Liver (tissue), 9 donors: ENCODE results near the gene NRAS. TPM values are rescaled to one million over a fixed set of nuclear protein-coding genes. Genes with fewer than 3 reads are reported as not detected.

Source experiments
- DNase-seq: peaks from one replicate; pipeline ENCODE4 v3.0.0-alpha.2; 2017; ENCODE audit warnings: low spot score
- H3K27ac ChIP-seq, 2 donors: one replicate each; pipeline ENCODE4 v1.7.0; 2013; ENCODE audit warnings: inconsistent platforms in 2 of 2, low read length in 2 of 2, control low read depth in 1 of 2, low read depth in 1 of 2, mild to moderate bottlenecking in 1 of 2
- H3K27me3 ChIP-seq, 4 donors: one replicate each; pipeline versions ENCODE4 v1.6.1 to v1.7.0; 2013; ENCODE audit warnings: low read length in 3 of 4, inconsistent platforms in 1 of 4, mild to moderate bottlenecking in 1 of 4, moderate library complexity in 1 of 4; ENCODE audit not compliant: control insufficient read depth in 4 of 4, insufficient read depth in 4 of 4
- H3K36me3 ChIP-seq, 4 donors: one replicate each; pipeline versions ENCODE4 v1.6.1 to v1.7.0; 2013; ENCODE audit warnings: low read length in 3 of 4, mild to moderate bottlenecking in 3 of 4, low read depth in 1 of 4, moderate library complexity in 1 of 4; ENCODE audit not compliant: control insufficient read depth in 4 of 4, insufficient read depth in 3 of 4
- H3K4me1 ChIP-seq, 4 donors: one replicate each; pipeline versions ENCODE4 v1.6.1 to v1.7.0; 2013; ENCODE audit warnings: low read length in 3 of 4, mild to moderate bottlenecking in 3 of 4, moderate library complexity in 1 of 4; ENCODE audit not compliant: control insufficient read depth in 4 of 4, insufficient read depth in 4 of 4
- H3K4me3 ChIP-seq, 3 donors: one replicate each; pipeline versions ENCODE4 v1.6.1 to v1.7.0; 2013; ENCODE audit warnings: low read length in 3 of 3, control low read depth in 1 of 3, low read depth in 1 of 3, mild to moderate bottlenecking in 1 of 3
- H3K9ac ChIP-seq, 2 donors: one replicate each; pipeline ENCODE4 v1.7.0; 2013; ENCODE audit warnings: low read length in 2 of 2, mild to moderate bottlenecking in 2 of 2, moderate library complexity in 2 of 2, control low read depth in 1 of 2, low read depth in 1 of 2
- H3K9me3 ChIP-seq, 4 donors: one replicate each; pipeline versions ENCODE4 v1.6.1 to v1.7.0; 2013; ENCODE audit warnings: low read length in 3 of 4; ENCODE audit not compliant: control insufficient read depth in 4 of 4
- ATF3 ChIP-seq: IDR thresholded peaks from 2 replicates; pipeline ENCODE4 v1.6.1; 2016; ENCODE audit warnings: antibody characterized with exemption
- CTCF ChIP-seq: fragments of 150-350 bp; IDR thresholded peaks from 2 replicates; pipeline ENCODE4 v1.5.1; 2017; ENCODE audit warnings: improper control_type of control experiment, low read depth, low read length; ENCODE audit not compliant: missing input control
- EGR1 ChIP-seq, 2 donors: IDR thresholded peaks; 2 replicates each; pipeline ENCODE4 v1.6.1; 2016 to 2018; ENCODE audit warnings: antibody characterized with exemption in 2 of 2, low read depth in 2 of 2
- FOXA1 ChIP-seq: IDR thresholded peaks from 2 replicates; pipeline ENCODE4 v1.6.1; 2016; ENCODE audit warnings: antibody characterized with exemption
- FOXA2 ChIP-seq: IDR thresholded peaks from 2 replicates; pipeline ENCODE4 v1.6.1; 2016; ENCODE audit warnings: antibody characterized with exemption
- GABPA ChIP-seq, 2 donors: IDR thresholded peaks in 1 of 2; conservative IDR thresholded peaks in 1 of 2; 2 replicates each; pipeline ENCODE4 v1.6.1; 2016; ENCODE audit warnings: antibody characterized with exemption in 2 of 2, mild to moderate bottlenecking in 1 of 2, moderate library complexity in 1 of 2
- HNF4A ChIP-seq, 2 donors: conservative IDR thresholded peaks; 2 replicates each; pipeline ENCODE4 v1.6.1; 2016; ENCODE audit warnings: antibody characterized with exemption in 2 of 2, mild to moderate bottlenecking in 2 of 2
- HNF4G ChIP-seq: IDR thresholded peaks from 2 replicates; pipeline ENCODE4 v1.6.1; 2016; ENCODE audit warnings: antibody characterized with exemption
- JUND ChIP-seq, 2 donors: IDR thresholded peaks; 2 replicates each; pipeline ENCODE4 v1.6.1; 2016; ENCODE audit warnings: antibody characterized with exemption in 2 of 2
- MAX ChIP-seq: IDR thresholded peaks from 2 replicates; pipeline ENCODE4 v1.6.1; 2016; ENCODE audit warnings: antibody characterized with exemption
- NR2F2 ChIP-seq: IDR thresholded peaks from 2 replicates; pipeline ENCODE4 v1.6.1; 2016; ENCODE audit warnings: antibody characterized with exemption
- RAD21 ChIP-seq, 2 donors: IDR thresholded peaks; 2 replicates each; pipeline ENCODE4 v1.6.1; 2016; ENCODE audit warnings: antibody characterized with exemption in 2 of 2, mild to moderate bottlenecking in 2 of 2
- REST ChIP-seq: IDR thresholded peaks from 2 replicates; pipeline ENCODE4 v1.6.1; 2016; ENCODE audit warnings: antibody characterized with exemption, mild to moderate bottlenecking
- RXRA ChIP-seq, 2 donors: IDR thresholded peaks; 2 replicates each; pipeline ENCODE4 v1.6.1; 2017 to 2018; ENCODE audit warnings: antibody characterized with exemption in 2 of 2, mild to moderate bottlenecking in 1 of 2
- SP1 ChIP-seq: IDR thresholded peaks from 2 replicates; pipeline ENCODE4 v1.6.1; 2018; ENCODE audit warnings: antibody characterized with exemption, mild to moderate bottlenecking
- TAF1 ChIP-seq: conservative IDR thresholded peaks from 2 replicates; pipeline ENCODE4 v1.6.1; 2016; ENCODE audit warnings: antibody characterized with exemption, mild to moderate bottlenecking
- YY1 ChIP-seq: IDR thresholded peaks from 2 replicates; pipeline ENCODE4 v1.6.1; 2016; ENCODE audit warnings: antibody characterized with exemption, mild to moderate bottlenecking
- ZBTB33 ChIP-seq: IDR thresholded peaks from 2 replicates; pipeline ENCODE4 v1.6.1; 2016; ENCODE audit warnings: antibody characterized with exemption
- WGBS: extraction: QIAGEN DNeasy Blood & Tissue Kit; methylation state at CpG from one replicate; pipeline ENCODE4 v1.1.7; 2013; 5-methylcytosine and 5-hydroxymethylcytosine counted together
- polyA plus RNA-seq, 2 donors: library from polyadenylated mRNA; stranded (reverse) in 1 of 2; unstranded in 1 of 2; fragments of 200-250 nt in 1 of 2; fragments of >200 nt in 1 of 2; fragmentation: Nextera tagmentation in 1 of 2; extraction: Ambion mirVana in 1 of 2; gene quantifications; one replicate each; pipeline versions ENCODE4 v1.2.1 to v1.2.3, GENCODE V29; 2013 to 2015
- total RNA-seq, 2 donors: library from RNA; depleted of rRNA; stranded (reverse); fragments of >200 nt; gene quantifications; one replicate each; pipeline ENCODE4 v1.2.3, GENCODE V29; 2014
- donor health status: healthy.
- donor health status: healthy.
- donor health status: healthy.
- donor health status: healthy.
- donor health status: healthy.

Gene NRAS
- total and polyA plus RNA-seq, 4 donors: 6.7 to 36.0 (median 13.4) TPM

- no peaks in the 10 kb centered on the region for H3K9me3 ChIP-seq
- TF ChIP-seq HNF4G (no peak), RAD21 (IDR thresholded peaks at IDR 0.05) (no peak), SP1 (no peak), FOXA1 (no peak), GABPA (IDR thresholded peaks at IDR 0.05 in 1 of 2, conservative IDR thresholded peaks at IDR 0.05 in 1 of 2) (no peak), EGR1 (IDR thresholded peaks at IDR 0.05; ENCODE audit: low read depth in 2 of 2) (no peak), CTCF (no peak), HNF4A (conservative IDR thresholded peaks at IDR 0.05) (no peak), JUND (IDR thresholded peaks at IDR 0.05) (no peak), YY1 (no peak), REST (no peak), RXRA (IDR thresholded peaks at IDR 0.05) (no peak), TAF1 (no peak), ATF3 (no peak), FOXA2 (no peak), NR2F2 (no peak), MAX (no peak), ZBTB33 (no peak)
- WGBS: 93% methylated on average over 3 of the region's 3 CpGs
- no peaks in the 10 kb centered on the region for H3K36me3 ChIP-seq
- DNase-seq: no peak
- no peak overlapping the region for H3K27ac ChIP-seq
- H3K4me1 ChIP-seq: peaks cover 2 to 12% (median 4%) of the 10 kb centered on the region in 4 donors
- H3K27me3 ChIP-seq: no peaks in the 10 kb centered on the region
- H3K4me3 ChIP-seq: no peak overlapping the region
- no peak overlapping the region for H3K9ac ChIP-seq
Measured at GRCh38 chr1:114692947-114693346, 23.6 kb downstream of the NRAS start.

- H3K36me3 ChIP-seq: no peaks in the 10 kb centered on the region
- H3K27ac ChIP-seq: no peak overlapping the region
- DNase-seq: no peak
- no peak overlapping the region for H3K4me3 ChIP-seq
- H3K9ac ChIP-seq: no peak overlapping the region
- H3K9me3 ChIP-seq: no peaks in the 10 kb centered on the region
- WGBS: 86% methylated on average over 2 of the region's 2 CpGs
- H3K27me3 ChIP-seq: no peaks in the 10 kb centered on the region
- no peaks in the 10 kb centered on the region for H3K4me1 ChIP-seq
- TF ChIP-seq ZBTB33: no peak
- TF ChIP-seq HNF4A (conservative IDR thresholded peaks at IDR 0.05): no peak
- TF ChIP-seq HNF4G: no peak
- TF ChIP-seq CTCF: no peak
- TF ChIP-seq FOXA2: no peak
- no peak for TF ChIP-seq RXRA (IDR thresholded peaks at IDR 0.05)
- no peak for TF ChIP-seq JUND (IDR thresholded peaks at IDR 0.05)
- no peak for TF ChIP-seq GABPA (IDR thresholded peaks at IDR 0.05 in 1 of 2, conservative IDR thresholded peaks at IDR 0.05 in 1 of 2)
Measured at GRCh38 chr1:114691061-114691460, 25.5 kb downstream of the NRAS start.
